Tibial artery (tissue), 4 donors: ENCODE measurements around the gene IL4R.
A peak's percentile ranks its signal among the peaks of the same experiment; 100 is the strongest.

Source experiments
- DNase-seq, 2 donors: peaks; one replicate each; pipeline ENCODE4 v3.0.0-alpha.2; 2019
- H3K27ac ChIP-seq, 2 donors: fragments of 200-600 bp; sonication (generic) in 1 of 2; 1 replicate in 1 of 2; 2 replicates in 1 of 2; pipeline ENCODE4 v1.5.1; 2018 to 2019; ENCODE audit warnings: mild to moderate bottlenecking in 1 of 2
- H3K27me3 ChIP-seq, 2 donors: fragments of 200-600 bp; sonication (generic) in 1 of 2; one replicate each; pipeline versions ENCODE4 v1.5.1 to v1.6.0; 2016 to 2019
- H3K36me3 ChIP-seq, 3 donors: fragments of 200-600 bp; sonication (generic) in 2 of 3; one replicate each; pipeline ENCODE4 v1.5.1; 2016 to 2019; ENCODE audit warnings: mild to moderate bottlenecking in 2 of 3
- H3K4me1 ChIP-seq, 4 donors: fragments of 200-600 bp; sonication (generic) in 2 of 4; 1 replicate in 3 of 4; 2 replicates in 1 of 4; pipeline ENCODE4 v1.5.1; 2016 to 2019
- H3K4me3 ChIP-seq, 2 donors: fragments of 200-600 bp; sonication (generic) in 1 of 2; 1 replicate in 1 of 2; 2 replicates in 1 of 2; pipeline ENCODE4 v1.5.1; 2018 to 2019; ENCODE audit warnings: mild to moderate bottlenecking in 2 of 2
- H3K9me3 ChIP-seq, 3 donors: fragments of 200-600 bp; sonication (generic) in 1 of 3; one replicate each; pipeline ENCODE4 v1.5.1; 2016 to 2019
- intact Hi-C: fragments of 100-400 bp; cut with DNase I; formaldehyde crosslinking; loops from one replicate; pipeline ENCODE4 v1.15.0; 2023; ENCODE audit warnings: low total_unique reads
- TF ChIP-seq, protein P1 (sequence below), 2 experiments: fragments of 200-600 bp in 1 of 2; fragments of 450-650 bp in 1 of 2; IDR thresholded peaks; one replicate each; pipeline ENCODE4 v1.5.1; 2017 to 2019; ENCODE audit warnings: antibody characterized with exemption in 2 of 2, mild to moderate bottlenecking in 1 of 2, moderate library complexity in 1 of 2

IL4R gene

DNA sequence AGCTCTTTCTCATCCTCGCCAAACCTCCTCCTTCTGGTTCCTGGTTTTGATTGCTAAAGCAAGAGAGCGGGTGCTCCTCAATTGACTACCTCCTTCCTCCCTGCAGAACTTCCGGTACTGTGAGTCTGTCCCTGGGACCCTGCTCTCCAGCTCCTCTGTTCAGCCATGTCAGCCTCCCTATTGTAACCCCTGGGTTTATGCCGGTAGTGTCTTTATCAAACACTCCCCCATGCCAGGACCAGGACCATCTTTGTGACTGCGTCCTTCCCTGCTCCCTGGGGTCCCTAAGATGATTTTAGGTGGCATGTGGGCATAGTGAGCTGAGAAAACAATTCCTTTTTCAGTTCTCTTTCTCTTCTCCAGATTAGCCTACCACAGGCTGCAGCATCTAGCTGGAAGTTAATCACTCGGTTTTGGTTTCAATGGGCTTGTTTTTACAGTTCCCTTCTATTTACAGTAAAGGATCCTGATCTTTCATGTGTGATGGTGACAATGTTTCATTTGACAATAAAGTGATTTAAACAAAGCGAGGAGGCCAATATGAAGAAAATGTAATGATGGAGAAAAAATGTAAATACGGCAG lies 60.5 kb downstream of the IL4R start:
- no peaks in the 10 kb centered on the region for H3K9me3 ChIP-seq
- TF ChIP-seq, protein P1, sequence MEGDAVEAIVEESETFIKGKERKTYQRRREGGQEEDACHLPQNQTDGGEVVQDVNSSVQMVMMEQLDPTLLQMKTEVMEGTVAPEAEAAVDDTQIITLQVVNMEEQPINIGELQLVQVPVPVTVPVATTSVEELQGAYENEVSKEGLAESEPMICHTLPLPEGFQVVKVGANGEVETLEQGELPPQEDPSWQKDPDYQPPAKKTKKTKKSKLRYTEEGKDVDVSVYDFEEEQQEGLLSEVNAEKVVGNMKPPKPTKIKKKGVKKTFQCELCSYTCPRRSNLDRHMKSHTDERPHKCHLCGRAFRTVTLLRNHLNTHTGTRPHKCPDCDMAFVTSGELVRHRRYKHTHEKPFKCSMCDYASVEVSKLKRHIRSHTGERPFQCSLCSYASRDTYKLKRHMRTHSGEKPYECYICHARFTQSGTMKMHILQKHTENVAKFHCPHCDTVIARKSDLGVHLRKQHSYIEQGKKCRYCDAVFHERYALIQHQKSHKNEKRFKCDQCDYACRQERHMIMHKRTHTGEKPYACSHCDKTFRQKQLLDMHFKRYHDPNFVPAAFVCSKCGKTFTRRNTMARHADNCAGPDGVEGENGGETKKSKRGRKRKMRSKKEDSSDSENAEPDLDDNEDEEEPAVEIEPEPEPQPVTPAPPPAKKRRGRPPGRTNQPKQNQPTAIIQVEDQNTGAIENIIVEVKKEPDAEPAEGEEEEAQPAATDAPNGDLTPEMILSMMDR (IDR thresholded peaks at IDR 0.05) = no peak
- peak in 1 of 2 donors; percentile 58 for DNase-seq
- H3K4me1 ChIP-seq = peaks cover 0 to 6% (median 2%) of the 10 kb centered on the region in 4 donors
- H3K36me3 ChIP-seq = no peaks in the 10 kb centered on the region
- H3K27me3 ChIP-seq = no peaks in the 10 kb centered on the region
- no peak overlapping the region for H3K27ac ChIP-seq
- intact Hi-C loops = loop anchor here (10.0 kb wide), 1 partner anchor 80 kb away; no protein-coding TSS in a partner anchor
- H3K4me3 ChIP-seq = no peak overlapping the region

DNA sequence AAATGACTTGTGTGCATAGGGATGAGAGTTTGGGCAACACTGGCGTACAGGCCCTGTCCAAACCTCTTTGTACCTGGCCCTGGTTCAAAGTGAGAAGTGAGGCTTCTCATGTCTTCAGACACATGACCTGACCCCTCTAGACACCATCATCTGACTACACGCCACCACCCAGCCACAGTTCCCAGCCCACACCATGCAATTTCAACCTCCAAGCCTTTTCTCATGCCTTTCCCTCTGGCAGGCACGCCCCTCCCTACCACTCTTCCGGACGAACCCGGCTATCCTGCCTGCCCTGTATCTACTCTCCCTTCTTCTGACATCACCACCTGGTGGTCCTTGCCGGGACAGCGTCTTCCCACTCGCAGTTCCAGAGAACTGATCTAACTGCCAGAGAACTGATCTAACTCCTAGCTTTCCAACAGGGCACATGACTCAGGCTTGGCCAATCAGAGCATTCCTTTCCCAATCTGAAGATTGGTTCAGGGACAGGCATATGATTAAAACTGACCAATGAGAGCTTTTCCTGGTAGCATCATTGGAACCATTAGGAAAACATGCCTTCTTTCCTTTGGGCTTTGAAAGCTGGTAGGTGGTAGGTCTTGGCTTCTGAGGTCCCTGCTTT lies 61.1 kb downstream of the IL4R start:
- Histone ChIP-seq H3K27ac (no peak overlapping the region), H3K9me3 (no peaks in the 10 kb centered on the region), H3K36me3 (no peaks in the 10 kb centered on the region), H3K4me1 (peaks cover 0 to 6% (median 2%) of the 10 kb centered on the region in 4 donors), H3K4me3 (no peak overlapping the region), H3K27me3 (no peaks in the 10 kb centered on the region)
- intact Hi-C loops = loop anchor here (10.0 kb wide), 1 partner anchor 80 kb away; no protein-coding TSS in a partner anchor
- TF ChIP-seq, protein P1 (IDR thresholded peaks at IDR 0.05) = peak; percentile 32 to 44
- DNase-seq = peak; percentile 55 to 75

DNA sequence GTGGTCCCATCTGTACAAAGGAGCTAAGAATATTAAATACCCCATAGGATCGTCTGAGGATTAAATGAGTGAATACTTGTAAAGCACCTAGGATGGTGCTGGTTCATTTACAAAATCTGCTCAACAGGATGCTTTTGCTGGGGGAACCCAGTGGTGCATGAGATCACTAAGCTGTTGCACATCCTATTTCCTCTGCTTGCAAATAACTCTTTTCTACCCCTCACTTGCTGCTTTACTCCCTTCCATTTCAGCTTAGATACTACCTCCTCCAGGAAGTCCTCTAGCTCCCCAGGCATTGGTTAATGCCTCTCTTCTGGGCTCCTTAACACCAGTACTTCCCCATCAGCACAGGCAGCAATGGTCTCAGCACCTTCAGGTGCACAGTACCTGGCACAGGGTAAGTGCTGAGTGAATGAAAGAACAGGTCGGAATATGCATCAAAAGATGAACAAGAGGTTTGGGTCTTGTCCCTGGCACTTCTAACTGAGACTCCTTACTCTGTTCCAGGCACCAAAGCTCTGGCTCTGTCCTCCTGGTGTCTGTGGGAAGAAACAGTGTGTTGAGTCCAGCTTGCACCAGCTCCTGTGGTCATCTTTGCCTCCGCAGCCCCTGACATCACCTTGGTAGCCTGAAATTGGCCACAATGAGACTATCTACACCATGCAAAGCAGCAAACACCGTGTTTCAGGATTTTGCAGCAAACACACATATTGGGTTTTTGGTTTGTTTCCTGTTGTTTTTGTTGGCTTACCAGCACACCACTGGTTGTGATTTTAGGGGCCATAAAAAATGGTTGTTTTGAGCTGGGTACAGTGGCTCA lies 64.1 kb downstream of the IL4R start:
- intact Hi-C loops = loop anchor here (10.0 kb wide), 1 partner anchor 77 kb away; no protein-coding TSS in a partner anchor
- no peaks in the 10 kb centered on the region for H3K36me3 ChIP-seq
- TF ChIP-seq, protein P1 (IDR thresholded peaks at IDR 0.05) = no peak
- no peak overlapping the region for H3K4me3 ChIP-seq
- peaks cover 0 to 12% of the 10 kb centered on the region in 2 donors for H3K27me3 ChIP-seq
- H3K27ac ChIP-seq = no peak overlapping the region
- peak in 1 of 2 donors; percentile 9 for DNase-seq
- peaks cover 0 to 8% (median 0%) of the 10 kb centered on the region in 3 donors for H3K9me3 ChIP-seq
- peaks cover 0 to 6% (median 2%) of the 10 kb centered on the region in 4 donors for H3K4me1 ChIP-seq

DNA sequence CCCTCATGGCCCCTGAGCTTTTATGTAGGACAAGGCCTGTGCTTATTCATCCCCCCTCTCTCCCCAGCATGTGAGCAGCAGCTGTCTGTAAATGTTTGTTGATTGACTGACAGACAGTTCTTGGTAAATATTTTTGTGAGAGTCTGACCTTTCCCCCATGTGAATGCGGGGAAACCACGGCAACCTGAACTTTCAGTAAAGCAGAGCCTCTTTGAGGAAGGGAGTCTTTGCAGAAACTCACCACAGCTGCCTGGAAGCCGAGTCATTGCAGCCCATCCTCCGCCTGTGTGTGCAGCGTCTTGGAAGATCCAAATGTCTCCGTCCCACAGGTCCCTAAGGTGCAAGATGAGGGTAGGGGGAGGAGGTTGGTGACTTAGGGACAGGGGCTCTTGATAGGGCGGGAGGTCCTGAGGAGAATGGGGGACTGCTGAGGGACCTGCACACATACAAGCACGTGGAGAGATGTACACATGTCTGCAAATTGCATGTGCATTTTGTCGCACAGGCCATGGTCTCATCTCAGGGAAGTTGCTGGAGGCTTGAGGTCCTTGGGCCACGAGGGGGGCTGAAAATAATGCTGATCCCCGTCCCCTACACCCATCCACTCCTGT lies 65.2 kb downstream of the IL4R start:
- TF ChIP-seq, protein P1 (IDR thresholded peaks at IDR 0.05) = no peak
- Histone ChIP-seq H3K27ac (no peak overlapping the region), H3K36me3 (no peaks in the 10 kb centered on the region), H3K4me1 (peaks cover 0 to 6% (median 2%) of the 10 kb centered on the region in 4 donors), H3K4me3 (no peak overlapping the region), H3K27me3 (peaks cover 0 to 17% of the 10 kb centered on the region in 2 donors), H3K9me3 (peaks cover 0 to 17% (median 0%) of the 10 kb centered on the region in 3 donors)
- DNase-seq = peak in 1 of 2 donors; percentile 34
- intact Hi-C loops = loop anchor here (10.0 kb wide), 1 partner anchor 76 kb away; no protein-coding TSS in a partner anchor

DNA sequence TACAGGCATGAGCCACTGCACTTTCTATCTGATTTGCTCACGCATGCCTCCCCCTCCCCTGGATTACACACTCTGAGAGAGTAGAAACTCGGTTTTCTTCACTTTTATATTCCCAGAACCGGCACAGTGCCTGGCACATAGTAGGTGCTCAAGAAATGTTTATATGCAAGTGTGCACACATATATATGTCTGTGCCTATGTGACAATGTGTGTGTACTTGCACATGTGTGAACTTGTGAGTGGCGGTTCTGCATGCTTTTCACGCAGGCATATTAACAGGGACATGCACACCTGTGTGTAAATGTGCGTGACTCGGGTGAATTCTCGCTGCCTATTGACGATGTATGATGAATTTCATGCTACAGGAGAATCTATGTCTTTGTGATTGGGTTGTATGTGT lies 66.1 kb downstream of the IL4R start:
- H3K4me3 ChIP-seq = no peak overlapping the region
- H3K9me3 ChIP-seq = peaks cover 0 to 27% (median 0%) of the 10 kb centered on the region in 3 donors
- peaks cover 0 to 3% (median 2%) of the 10 kb centered on the region in 4 donors for H3K4me1 ChIP-seq
- H3K27ac ChIP-seq = no peak overlapping the region
- H3K27me3 ChIP-seq = peaks cover 0 to 17% of the 10 kb centered on the region in 2 donors
- intact Hi-C loops = loop anchor here (10.0 kb wide), 1 partner anchor 75 kb away; no protein-coding TSS in a partner anchor
- H3K36me3 ChIP-seq = no peaks in the 10 kb centered on the region
- TF ChIP-seq, protein P1 (IDR thresholded peaks at IDR 0.05) = no peak
- no peak for DNase-seq
